Uterus (tissue), 2 donors: Measurements from ENCODE around the gene NAV2.

Experiments used
- CTCF ChIP-seq, 4 experiments: fragments of 200-600 bp in 2 of 4; fragments of 450-650 bp in 2 of 4; sonication (generic) in 2 of 4; IDR thresholded peaks; one replicate each; pipeline ENCODE4 v1.5.1; 2016 to 2019; ENCODE audit warnings: antibody characterized with exemption in 4 of 4, mild to moderate bottlenecking in 2 of 4, moderate library complexity in 1 of 4
- POLR2A ChIP-seq, 2 donors: fragments of 450-650 bp; IDR thresholded peaks; one replicate each; pipeline ENCODE4 v1.6.1; 2016; ENCODE audit warnings: antibody characterized with exemption in 2 of 2, mild to moderate bottlenecking in 1 of 2, moderate library complexity in 1 of 2

- TF ChIP-seq CTCF (IDR thresholded peaks at IDR 0.05), result no peak
- no peak for TF ChIP-seq POLR2A (IDR thresholded peaks at IDR 0.05)
Measured at GRCh38 chr11:20055312-20055711, 342.7 kb downstream of the NAV2 start.
